Endothelial cell of umbilical vein (primary cell): Measurements from ENCODE around the gene ZDHHC11B. TPM values are rescaled to one million over a fixed set of nuclear protein-coding genes. Genes with fewer than 3 reads are reported as not detected.

ENCODE experiments used
- BruUV-seq: library from RNA; stranded (reverse); fragments of 400-500 nt; replicated peaks from 2 replicates; lab custom pipeline; 2021; lab: Mats Ljungman, UMichigan
- CTCF ChIA-PET: fragments of 300-600, 350-600 bp; sonication (Branson Sonifier 250); formaldehyde crosslinking; loops from one replicate; lab custom pipeline; 2021; ENCODE audit warnings: antibody characterized with exemption, inconsistent platforms; lab: Charles Lee
- POLR2A ChIA-PET: fragments of 300-600, 350-600 bp; sonication (Branson Sonifier 250); formaldehyde crosslinking; loops from one replicate; lab custom pipeline; 2021; ENCODE audit warnings: antibody characterized with exemption, inconsistent platforms; lab: Charles Lee
- DNase-seq: peaks from one replicate; pipeline ENCODE4 v3.0.0-alpha.2; 2011; ENCODE audit warnings: low read depth, low spot score
- FAIRE-seq: peaks from 2 replicates; lab custom pipeline; 2011; peaks lifted over from hg19 to GRCh38; lab: Jason Lieb, UNC
- H2AFZ ChIP-seq: 2 replicates; pipeline ENCODE4 v1.6.0; 2012; ENCODE audit warnings: low read depth, low read length, control low read depth, inconsistent platforms
- H3K27ac ChIP-seq: 2 replicates; pipeline ENCODE4 v1.5.1; 2011; ENCODE audit warnings: low read depth, mild to moderate bottlenecking, control low read depth, low read length, moderate library complexity; ENCODE audit not compliant: insufficient read depth
- H3K27me3 ChIP-seq, 2 experiments: 2 replicates each; pipeline versions ENCODE4 v1.6.0 to v1.6.1; 2011; ENCODE audit warnings: low read length in 2 of 2, mixed read lengths in 1 of 2; ENCODE audit not compliant: control insufficient read depth in 2 of 2, insufficient read depth in 2 of 2
- H3K36me3 ChIP-seq, 2 experiments: 2 replicates in 1 of 2; 3 replicates in 1 of 2; pipeline ENCODE4 v1.5.1; 2011; ENCODE audit warnings: low read length in 2 of 2, mild to moderate bottlenecking in 1 of 2, moderate library complexity in 1 of 2; ENCODE audit not compliant: control insufficient read depth in 2 of 2, insufficient read depth in 2 of 2; ENCODE audit errors: extremely low read depth in 1 of 2
- H3K4me1 ChIP-seq: 3 replicates; pipeline ENCODE4 v1.5.1; 2011; ENCODE audit warnings: mild to moderate bottlenecking, low read length; ENCODE audit not compliant: control insufficient read depth, insufficient read depth; ENCODE audit errors: extremely low read depth
- H3K4me2 ChIP-seq: 2 replicates; pipeline ENCODE4 v1.6.1; 2011; ENCODE audit warnings: low read length, control low read depth, mixed read lengths; ENCODE audit not compliant: insufficient read depth
- H3K4me3 ChIP-seq, 3 experiments: fragments of 200-600 bp in 1 of 3; sonication (generic), shearing (Covaris generic) in 1 of 3; replicated peaks in 1 of 3; 2 replicates each; pipeline ENCODE4 v1.5.1; 2011 to 2016; ENCODE audit warnings: control low read depth in 3 of 3, low read length in 3 of 3, mild to moderate bottlenecking in 2 of 3, inconsistent platforms in 1 of 3, low read depth in 1 of 3, moderate library complexity in 1 of 3; ENCODE audit not compliant: insufficient read depth in 1 of 3
- H3K79me2 ChIP-seq: 2 replicates; pipeline ENCODE4 v1.6.0; 2012; ENCODE audit warnings: low read length, inconsistent platforms; ENCODE audit not compliant: control insufficient read depth, insufficient read depth
- H3K9ac ChIP-seq: replicated peaks from 2 replicates; pipeline ENCODE3; 2011; ENCODE audit warnings: low read length, control low read depth; ENCODE audit not compliant: insufficient read depth; ENCODE audit errors: extremely low read depth
- H3K9me1 ChIP-seq: replicated peaks from 3 replicates; pipeline ENCODE4 v1.6.0; 2011; ENCODE audit warnings: mild to moderate bottlenecking, low read length; ENCODE audit not compliant: control insufficient read depth, insufficient read depth; ENCODE audit errors: extremely low read depth
- H3K9me3 ChIP-seq: replicated peaks from 2 replicates; pipeline ENCODE4 v1.5.1; 2012; ENCODE audit warnings: low read length, inconsistent platforms; ENCODE audit not compliant: control insufficient read depth, insufficient read depth
- H4K20me1 ChIP-seq: replicated peaks from 2 replicates; pipeline ENCODE3; 2011; ENCODE audit warnings: mild to moderate bottlenecking, low read length; ENCODE audit not compliant: control insufficient read depth, insufficient read depth; ENCODE audit errors: extremely low read depth
- CTCF ChIP-seq, 2 donors: IDR thresholded peaks; 1 replicate in 1 of 2; 2 replicates in 1 of 2; pipeline ENCODE4 v1.5.1; 2011; ENCODE audit warnings: low read length in 2 of 2, mild to moderate bottlenecking in 2 of 2, moderate library complexity in 2 of 2, control low read depth in 1 of 2, inconsistent platforms in 1 of 2, low read depth in 1 of 2; ENCODE audit not compliant: insufficient read depth in 1 of 2; ENCODE audit errors: extremely low read depth in 1 of 2
- EZH2 ChIP-seq: IDR thresholded peaks from 2 replicates; pipeline ENCODE4 v1.6.1; 2012; ENCODE audit warnings: borderline replicate concordance, low read depth, mild to moderate bottlenecking, moderate library complexity, low read length, inconsistent platforms; ENCODE audit not compliant: severe bottlenecking
- FOS ChIP-seq: IDR thresholded peaks from 2 replicates; pipeline ENCODE4 v1.6.1; 2011; ENCODE audit warnings: mild to moderate bottlenecking, low read length, moderate library complexity, borderline replicate concordance; ENCODE audit not compliant: insufficient read depth
- GATA2 ChIP-seq: IDR thresholded peaks from 2 replicates; pipeline ENCODE4 v1.7.0; 2011; ENCODE audit warnings: low read depth, mild to moderate bottlenecking, moderate library complexity, mixed read lengths, low read length; ENCODE audit not compliant: insufficient read length, insufficient read depth
- JUN ChIP-seq: IDR thresholded peaks from 2 replicates; pipeline ENCODE4 v1.6.1; 2011; ENCODE audit warnings: borderline replicate concordance, low read depth; ENCODE audit not compliant: insufficient read length, insufficient read depth
- MAX ChIP-seq: IDR thresholded peaks from 2 replicates; pipeline ENCODE4 v1.6.1; 2011; ENCODE audit not compliant: insufficient read depth, insufficient read length
- MYC ChIP-seq: IDR thresholded peaks from one replicate; pipeline ENCODE4 v1.6.1; 2011; ENCODE audit warnings: mild to moderate bottlenecking, low read depth, low read length
- POLR2A ChIP-seq: IDR thresholded peaks from 2 replicates; pipeline ENCODE4 v1.6.1; 2012; ENCODE audit warnings: low read depth, mild to moderate bottlenecking, control low read depth, low read length
- POLR2AphosphoS5 ChIP-seq: IDR thresholded peaks from 2 replicates; pipeline ENCODE4 v1.6.1; 2012; ENCODE audit warnings: low read depth, mild to moderate bottlenecking, control low read depth, low read length, moderate library complexity; ENCODE audit not compliant: insufficient read depth
- dilution Hi-C: fragments of 300-500 bp; cut with MboI; formaldehyde crosslinking; loops from one replicate; pipeline ENCODE4 v1.15.0; 2019; ENCODE audit warnings: low sequenced_read_pairs; ENCODE audit not compliant: extremely low pct_ligation_motif_present
- intact Hi-C: fragments of 100-400 bp; cut with micrococcal nuclease; formaldehyde crosslinking; loops from one replicate; pipeline ENCODE4 v1.10.0; 2022
- polyA plus RNA-seq, 4 experiments: library from polyadenylated mRNA; depleted of rRNA in 3 of 4; stranded (reverse) in 3 of 4; unstranded in 1 of 4; fragments of >200 nt; gene quantifications; 2 replicates each; pipeline versions ENCODE4 v1.2.1 to v1.2.3, GENCODE V29; 2011 to 2012; ENCODE audit warnings: missing spikeins in 1 of 4
- total RNA-seq: library from RNA; stranded (reverse); gene quantifications from 2 replicates; pipeline ENCODE4 v1.2.3, GENCODE V29; 2021

The ZDHHC11B gene
- total and polyA plus RNA-seq, 2 donors (not counting 3 experiments of a cell fraction or from before 2014, with no cell fraction given): not detected

- Histone ChIP-seq H3K4me3 (no peak overlapping the region), H3K36me3 (no peaks in the 10 kb centered on the region), H3K4me1 (no peaks in the 10 kb centered on the region), H2AFZ (no peak overlapping the region), H3K9me1 (no peaks in the 10 kb centered on the region), H3K4me2 (no peak overlapping the region), H3K27me3 (no peaks in the 10 kb centered on the region), H3K79me2 (no peaks in the 10 kb centered on the region), H3K9ac (no peak overlapping the region), H4K20me1 (no peaks in the 10 kb centered on the region), H3K9me3 (no peaks in the 10 kb centered on the region), H3K27ac (no peak overlapping the region)
- dilution Hi-C loops: no loop called here
- CTCF ChIA-PET: no interaction called here
- intact Hi-C loops: no loop called here
- POLR2A ChIA-PET: no interaction called here
- BruUV-seq: no TSS peak
- TF ChIP-seq GATA2 (no peak), EZH2 (no peak), POLR2AphosphoS5 (no peak), MYC (no peak), CTCF (IDR thresholded peaks at IDR 0.05; ENCODE audit: extremely low read depth in 1 of 2, insufficient read depth in 1 of 2, low read depth in 1 of 2, low read length in 2 of 2) (no peak), MAX (no peak), POLR2A (no peak), JUN (no peak), FOS (no peak)
- DNase-seq: no peak
- FAIRE-seq: no peak
Observed at GRCh38 chr5:684751-685216, 99.7 kb downstream of the ZDHHC11B start.
